Breast epithelium (tissue), 3 donors: ENCODE results near the gene MAS1.

Experiments used
- CTCF ChIP-seq, 3 donors: fragments of 450-650 bp; IDR thresholded peaks; one replicate each; pipeline ENCODE4 v1.5.1; 2016 to 2017; ENCODE audit warnings: antibody characterized with exemption in 3 of 3, mild to moderate bottlenecking in 3 of 3, moderate library complexity in 3 of 3
- POLR2A ChIP-seq: fragments of 450-650 bp; IDR thresholded peaks from one replicate; pipeline ENCODE4 v1.6.1; 2016; ENCODE audit warnings: antibody characterized with exemption, mild to moderate bottlenecking, moderate library complexity
- POLR2AphosphoS5 ChIP-seq, 3 donors: sonication (generic); formaldehyde crosslinking; IDR thresholded peaks; one replicate each; pipeline ENCODE4 v1.6.1; 2017; ENCODE audit warnings: antibody characterized with exemption in 3 of 3

GRCh38 chr6:159887146-159887545, 3.6 kb upstream of the MAS1 start:
- TF ChIP-seq CTCF (IDR thresholded peaks at IDR 0.05) (no peak), POLR2A (no peak), POLR2AphosphoS5 (IDR thresholded peaks at IDR 0.05) (no peak)
